HG03175 (cell line): Measurements from ENCODE around the gene NRP2.

Experiments
- ATAC-seq: cut with Tn5 transposase; IDR thresholded peaks from one replicate; pipeline ENCODE4 v1.9.1; 2021; ENCODE audit warnings: mild to moderate bottlenecking, moderate library complexity; ENCODE audit not compliant: unreplicated experiment

The NRP2 gene

GRCh38 chr2:205659922-205660321 lies 22.4 kb upstream of the NRP2 start:
- no peak for ATAC-seq

GRCh38 chr2:205660521-205661124 lies 21.7 kb upstream of the NRP2 start:
- ATAC-seq, result peak; percentile 94

GRCh38 chr2:205661281-205661680 lies 21.0 kb upstream of the NRP2 start:
- ATAC-seq, result no peak

- no peak for ATAC-seq
Observed at GRCh38 chr2:205662206-205662965, 19.9 kb upstream of the NRP2 start.

- ATAC-seq, result no peak
Observed at GRCh38 chr2:205665791-205666190, 16.5 kb upstream of the NRP2 start.

- ATAC-seq, result no peak
Observed at GRCh38 chr2:205670292-205670691, 12.0 kb upstream of the NRP2 start.

GRCh38 chr2:205673312-205673711 lies 9.0 kb upstream of the NRP2 start:
- no peak for ATAC-seq

- no peak for ATAC-seq
Observed at GRCh38 chr2:205675861-205676516, 6.3 kb upstream of the NRP2 start.

GRCh38 chr2:205678541-205679142 lies 3.7 kb upstream of the NRP2 start:
- ATAC-seq, result no peak

GRCh38 chr2:205679410-205680009 lies 2.8 kb upstream of the NRP2 start:
- ATAC-seq, result no peak

GRCh38 chr2:205680067-205680466 lies 2.2 kb upstream of the NRP2 start:
- peak; percentile 68 for ATAC-seq

- no peak for ATAC-seq
Observed at GRCh38 chr2:205680903-205681302, 1.4 kb upstream of the NRP2 start.

GRCh38 chr2:205681401-205682238 lies 681 bp upstream of the NRP2 start:
- ATAC-seq, result peak; percentile 42

- no peak for ATAC-seq
Observed at GRCh38 chr2:205682971-205683501, 735 bp downstream of the NRP2 start.

- ATAC-seq, result no peak
Observed at GRCh38 chr2:205683502-205684367, 1.4 kb downstream of the NRP2 start.

GRCh38 chr2:205684871-205685313 lies 2.6 kb downstream of the NRP2 start:
- ATAC-seq, result no peak

- ATAC-seq, result no peak
Observed at GRCh38 chr2:205685314-205686055, 3.2 kb downstream of the NRP2 start.

- no peak for ATAC-seq
Observed at GRCh38 chr2:205686056-205686782, 3.9 kb downstream of the NRP2 start.
